Erythroblast (primary cell): Measurements from ENCODE around the gene VAV1.
"Not testable (repeated sequence)": the region's sequence is repeated elsewhere in the genome, so short reads cannot be mapped to it uniquely, and the experiment has no call there.

Experiments
- DNase-seq, 2 experiments: peaks; one replicate each; lab custom pipeline; 2025; lab: John Stamatoyannopoulos, UW
- GATA1 ChIP-seq: IDR thresholded peaks from 2 replicates; pipeline ENCODE4 v1.6.1; 2011; ENCODE audit warnings: low read depth, mild to moderate bottlenecking, control low read depth, low read length, moderate library complexity
- POLR2A ChIP-seq: IDR thresholded peaks from 2 replicates; pipeline ENCODE4 v1.6.1; 2011; ENCODE audit warnings: mild to moderate bottlenecking, low read length

The VAV1 gene

DNA sequence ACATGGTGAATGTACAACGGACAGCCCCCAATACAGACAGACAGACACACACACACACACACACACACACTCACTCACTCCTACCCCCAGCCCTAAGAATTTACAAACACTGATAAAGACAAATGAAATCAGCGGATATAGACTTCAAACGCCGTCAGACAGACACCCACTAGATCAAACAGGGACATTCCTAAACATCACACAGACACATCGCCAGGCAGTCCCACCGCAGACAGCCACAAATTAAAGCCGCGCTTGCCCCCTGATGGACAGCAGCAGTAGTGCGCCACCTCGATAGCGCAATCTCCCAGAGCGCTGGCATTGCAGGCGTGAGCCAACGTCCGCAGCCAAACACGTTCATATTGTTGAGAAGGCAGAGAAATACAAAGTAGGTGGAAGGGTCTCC lies 90.2 kb downstream of the VAV1 start:
- peak; percentile 80 to 81 for DNase-seq
- TF ChIP-seq GATA1: no peak
- TF ChIP-seq POLR2A: no peak

DNA sequence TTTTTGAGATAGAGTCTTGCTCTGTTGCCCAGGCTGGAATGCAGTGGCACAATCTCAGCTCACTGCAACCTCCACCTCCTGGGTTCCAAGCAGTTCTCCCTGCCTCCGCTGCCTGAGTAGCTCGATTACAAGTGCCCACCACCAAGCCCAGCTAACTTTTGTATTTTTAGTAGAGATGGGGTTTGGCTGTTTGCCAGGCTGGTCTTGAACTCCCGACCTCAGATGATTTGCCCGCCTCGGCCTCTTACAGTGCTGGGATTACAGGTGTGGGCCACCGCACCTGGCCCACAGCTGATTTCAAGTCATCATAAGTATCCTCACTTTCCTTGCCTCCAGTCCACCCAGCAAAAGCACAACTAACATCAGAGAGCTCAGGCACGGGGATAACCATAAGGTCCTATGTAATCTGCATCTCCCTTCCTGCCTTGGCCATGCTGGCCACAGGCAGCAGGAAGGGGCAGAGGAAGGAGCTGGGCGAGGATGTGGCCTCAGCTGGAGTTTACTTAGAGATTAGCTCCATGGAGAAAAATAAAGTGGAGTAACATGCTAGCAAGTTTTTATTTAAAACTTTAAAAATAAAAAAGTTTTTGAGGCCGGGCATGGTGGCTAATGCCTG lies 91.9 kb downstream of the VAV1 start:
- DNase-seq: no peak
- TF ChIP-seq GATA1 (no peak), POLR2A (no peak)

GRCh38 chr19:6865849-6866248 lies 93.3 kb downstream of the VAV1 start:
- DNase-seq: no peak
- TF ChIP-seq GATA1 (no peak), POLR2A (no peak)

DNA sequence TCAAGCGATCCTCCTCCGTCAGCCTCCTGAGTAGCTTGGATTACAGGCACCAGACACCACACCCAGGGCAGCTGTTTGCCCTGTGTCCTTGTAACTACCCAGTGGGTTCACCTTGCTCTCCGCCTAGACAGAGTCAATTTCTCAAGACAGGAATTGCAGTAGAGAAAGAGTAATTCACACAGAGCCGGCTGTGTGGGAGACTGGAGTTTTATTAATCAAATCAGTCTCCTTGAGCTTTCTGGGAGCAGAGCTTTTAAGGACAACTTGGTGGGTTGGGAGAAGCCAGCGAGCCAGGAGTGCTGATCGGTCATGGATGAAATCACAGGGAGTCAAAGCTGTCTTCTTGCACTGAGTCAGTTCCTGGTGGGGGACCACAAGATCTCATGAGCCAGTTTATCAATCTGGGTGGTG lies 94.2 kb downstream of the VAV1 start:
- DNase-seq: no peak
- TF ChIP-seq POLR2A: no peak
- no peak for TF ChIP-seq GATA1

DNA sequence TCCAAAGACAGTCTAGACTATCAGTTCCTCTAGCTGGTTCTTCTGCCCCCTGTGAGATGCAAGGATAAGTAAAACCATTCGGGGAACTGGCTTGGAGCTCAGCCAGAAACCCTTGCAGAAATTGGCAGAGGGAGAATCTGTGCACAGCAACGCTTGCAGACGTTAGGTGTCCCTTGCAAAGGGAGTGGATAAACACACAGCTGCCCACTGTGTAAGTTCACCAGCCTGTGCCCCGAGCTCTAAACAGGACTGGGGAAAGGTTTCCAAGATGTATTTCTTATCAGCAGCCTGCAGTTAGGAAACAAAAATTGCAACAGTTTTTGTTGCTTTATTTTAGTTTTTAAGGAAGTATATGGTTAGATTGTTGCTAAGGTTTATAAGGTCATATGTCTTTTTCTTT lies 95.8 kb downstream of the VAV1 start:
- no peak for DNase-seq

GRCh38 chr19:6869151-6869882 lies 96.8 kb downstream of the VAV1 start:
- not testable (repeated sequence) for DNase-seq

More for the DNA sequence above, 95.8 kb downstream of the VAV1 start:
- no peak for TF ChIP-seq GATA1

- DNase-seq: no peak
- TF ChIP-seq POLR2A (no peak), GATA1 (no peak)
These were observed 101.4 kb downstream of the VAV1 start for GRCh38 chr19:6873708-6874431.

GRCh38 chr19:6875218-6875617 lies 102.7 kb downstream of the VAV1 start:
- TF ChIP-seq GATA1 (no peak), POLR2A (no peak)
- DNase-seq: no peak

- no peak for DNase-seq
- no peak for TF ChIP-seq GATA1
- TF ChIP-seq POLR2A: no peak
These were observed 104.2 kb downstream of the VAV1 start for GRCh38 chr19:6876748-6877147.

GRCh38 chr19:6877766-6878165 lies 105.3 kb downstream of the VAV1 start:
- TF ChIP-seq POLR2A: no peak
- no peak for TF ChIP-seq GATA1
- no peak for DNase-seq

DNA sequence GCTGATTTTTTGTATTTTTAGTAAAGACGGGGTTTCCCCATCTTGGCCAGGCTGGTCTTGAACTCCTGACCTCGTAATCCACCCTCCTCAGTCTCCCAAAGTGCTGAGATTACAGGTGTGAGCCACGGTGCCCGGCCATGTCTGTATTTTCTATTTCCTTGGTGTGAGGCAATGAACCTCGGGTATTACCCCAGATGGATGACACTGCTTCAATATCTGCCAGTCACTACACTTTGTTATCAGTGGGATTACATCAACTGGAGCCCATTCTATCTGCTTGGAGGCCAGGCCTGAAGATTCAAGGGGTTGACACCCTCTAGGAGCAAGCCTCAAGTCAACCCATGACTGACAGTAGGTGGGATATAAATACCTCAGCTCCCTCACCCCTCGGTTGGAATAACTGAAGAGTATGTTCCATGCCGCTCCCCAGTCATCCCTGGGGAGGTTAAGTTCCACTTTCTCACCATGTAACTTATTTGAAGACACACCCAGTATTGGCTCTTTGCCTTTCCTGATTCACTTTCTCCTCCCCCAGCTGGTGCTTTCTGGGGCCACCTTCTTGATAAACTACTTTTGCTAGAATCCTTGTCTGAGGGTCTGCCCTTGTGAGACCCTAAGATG lies 113.9 kb downstream of the VAV1 start:
- DNase-seq: no peak
- no peak for TF ChIP-seq POLR2A
- TF ChIP-seq GATA1: no peak

DNA sequence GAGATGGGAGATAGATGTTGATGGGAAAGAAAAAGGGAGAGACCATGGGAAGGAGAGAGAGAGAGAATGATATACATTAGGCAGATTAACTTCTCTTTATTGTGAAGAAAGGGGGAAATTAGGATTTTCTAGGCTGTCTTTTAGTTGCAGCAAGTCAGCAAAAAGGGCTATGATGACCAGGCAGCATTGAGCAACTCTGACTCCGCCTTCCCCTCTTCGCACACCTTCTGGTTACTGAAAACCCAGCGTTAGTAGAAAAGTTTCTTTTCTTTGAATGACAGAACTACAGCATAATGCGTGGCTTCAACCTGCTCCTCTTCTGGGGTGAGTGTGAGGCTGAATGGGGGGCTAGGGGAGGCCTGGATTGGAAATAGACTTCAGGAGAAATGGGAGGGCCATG lies 114.8 kb downstream of the VAV1 start, which contains the start of gene ADGRE1:
Gene ADGRE1 (plus strand): TSS at position 264 of the 400 bp plus-strand sequence. CDS start 30 bp downstream, at position 294.
- no peak for DNase-seq
- no peak for TF ChIP-seq GATA1
- TF ChIP-seq POLR2A: no peak

- no peak for DNase-seq
- TF ChIP-seq GATA1 (no peak), POLR2A (no peak)
These were observed 116.5 kb downstream of the VAV1 start for GRCh38 chr19:6888967-6889366.

DNA sequence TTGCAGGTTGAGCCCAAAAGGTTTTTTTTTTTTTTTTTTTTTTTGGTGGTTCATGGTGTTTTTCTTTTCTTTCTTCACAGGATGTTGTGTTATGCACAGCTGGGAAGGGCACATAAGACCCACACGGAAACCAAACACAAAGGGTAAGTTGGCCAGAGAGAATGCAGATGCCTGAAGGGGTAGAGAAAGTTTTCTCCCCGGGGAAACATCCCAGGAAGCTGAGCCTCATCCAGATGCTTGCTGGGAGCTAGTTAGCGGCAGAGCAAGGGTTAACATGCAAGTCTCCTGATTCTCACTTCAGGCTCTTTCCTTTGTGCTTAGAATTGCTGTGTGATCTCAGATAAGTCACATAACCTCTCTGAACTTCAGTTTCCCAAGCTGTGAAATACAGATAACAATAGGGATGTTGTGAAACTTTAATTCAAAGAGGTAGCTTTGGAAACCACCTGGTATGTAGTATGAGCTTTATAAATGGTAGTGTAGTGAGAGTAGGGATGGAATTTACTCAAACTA lies 117.9 kb downstream of the VAV1 start:
- DNase-seq: no peak
- no peak for TF ChIP-seq GATA1
- TF ChIP-seq POLR2A: no peak

DNA sequence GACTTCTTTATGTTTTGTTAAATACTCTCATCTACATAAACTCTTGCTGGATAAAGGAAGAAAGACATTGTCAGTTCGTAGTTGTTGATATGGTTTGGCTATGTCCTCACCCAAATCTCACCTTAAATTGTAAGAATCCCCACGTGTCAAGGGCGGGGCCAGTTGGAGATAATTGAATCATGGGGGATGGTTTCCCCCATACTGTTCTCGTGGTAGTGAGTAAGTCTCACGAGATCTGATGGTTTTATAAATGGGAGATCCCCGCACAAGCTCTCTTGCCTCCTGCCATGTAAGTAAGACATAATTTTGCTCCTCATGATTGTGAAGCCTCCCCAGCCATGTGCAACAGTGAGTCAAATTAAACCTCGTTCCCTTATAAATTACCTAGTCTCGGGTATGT lies 118.4 kb downstream of the VAV1 start:
- DNase-seq: no peak
- TF ChIP-seq GATA1 (no peak), POLR2A (no peak)
